ENCODE measurements around the gene HECTD4.

The HECTD4 gene

DNA sequence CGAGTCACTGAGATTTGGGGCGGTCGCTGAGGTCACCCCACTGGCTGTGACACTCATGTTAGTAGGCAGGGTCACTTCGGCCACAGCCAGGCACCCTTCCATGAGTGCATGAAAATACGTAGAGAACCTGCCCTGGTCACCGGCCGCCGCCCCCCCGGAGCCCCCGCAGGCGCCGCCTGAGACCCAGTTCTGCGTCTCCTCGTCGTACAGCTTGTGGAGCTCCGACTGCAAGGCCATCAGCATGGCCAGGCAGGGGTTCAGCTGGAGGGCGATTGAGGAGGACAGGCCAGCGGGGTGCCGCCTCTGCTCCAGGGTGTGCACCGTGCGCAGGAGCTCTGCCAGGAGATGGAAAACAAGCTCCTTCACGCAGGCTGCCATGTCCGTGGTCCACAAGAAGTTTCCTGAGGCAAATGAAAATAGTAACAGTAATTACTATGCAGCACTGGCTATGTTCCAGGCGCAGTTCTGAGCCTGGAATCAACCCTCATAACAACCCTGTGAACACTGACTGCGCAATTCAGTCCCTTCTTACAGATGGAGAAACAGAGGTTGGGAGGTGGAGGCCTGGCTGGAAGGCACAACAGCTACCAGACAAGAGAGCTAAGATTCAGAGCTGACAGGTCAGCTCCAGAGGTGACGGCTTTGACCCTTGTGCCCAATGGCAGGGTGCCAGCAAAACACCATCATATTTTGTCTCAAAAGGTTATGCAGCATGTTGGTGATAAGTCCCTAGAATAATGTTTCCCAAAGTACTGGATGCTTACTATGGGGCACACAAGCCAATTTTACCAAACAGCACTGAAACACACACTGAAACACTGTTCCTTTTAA lies 196.9 kb downstream of the HECTD4 start:
- H3K4me3 ChIP-seq (ENCODE audit: control insufficient read depth, low read depth, low read length), result no peak overlapping the region
- TF ChIP-seq, protein P1, sequence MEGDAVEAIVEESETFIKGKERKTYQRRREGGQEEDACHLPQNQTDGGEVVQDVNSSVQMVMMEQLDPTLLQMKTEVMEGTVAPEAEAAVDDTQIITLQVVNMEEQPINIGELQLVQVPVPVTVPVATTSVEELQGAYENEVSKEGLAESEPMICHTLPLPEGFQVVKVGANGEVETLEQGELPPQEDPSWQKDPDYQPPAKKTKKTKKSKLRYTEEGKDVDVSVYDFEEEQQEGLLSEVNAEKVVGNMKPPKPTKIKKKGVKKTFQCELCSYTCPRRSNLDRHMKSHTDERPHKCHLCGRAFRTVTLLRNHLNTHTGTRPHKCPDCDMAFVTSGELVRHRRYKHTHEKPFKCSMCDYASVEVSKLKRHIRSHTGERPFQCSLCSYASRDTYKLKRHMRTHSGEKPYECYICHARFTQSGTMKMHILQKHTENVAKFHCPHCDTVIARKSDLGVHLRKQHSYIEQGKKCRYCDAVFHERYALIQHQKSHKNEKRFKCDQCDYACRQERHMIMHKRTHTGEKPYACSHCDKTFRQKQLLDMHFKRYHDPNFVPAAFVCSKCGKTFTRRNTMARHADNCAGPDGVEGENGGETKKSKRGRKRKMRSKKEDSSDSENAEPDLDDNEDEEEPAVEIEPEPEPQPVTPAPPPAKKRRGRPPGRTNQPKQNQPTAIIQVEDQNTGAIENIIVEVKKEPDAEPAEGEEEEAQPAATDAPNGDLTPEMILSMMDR (conservative IDR thresholded peaks at IDR 0.05; ENCODE audit: control insufficient read depth, insufficient read depth, low read depth, low read length), result no peak
- no peak for DNase-seq (ENCODE audit: low read depth)

DNA sequence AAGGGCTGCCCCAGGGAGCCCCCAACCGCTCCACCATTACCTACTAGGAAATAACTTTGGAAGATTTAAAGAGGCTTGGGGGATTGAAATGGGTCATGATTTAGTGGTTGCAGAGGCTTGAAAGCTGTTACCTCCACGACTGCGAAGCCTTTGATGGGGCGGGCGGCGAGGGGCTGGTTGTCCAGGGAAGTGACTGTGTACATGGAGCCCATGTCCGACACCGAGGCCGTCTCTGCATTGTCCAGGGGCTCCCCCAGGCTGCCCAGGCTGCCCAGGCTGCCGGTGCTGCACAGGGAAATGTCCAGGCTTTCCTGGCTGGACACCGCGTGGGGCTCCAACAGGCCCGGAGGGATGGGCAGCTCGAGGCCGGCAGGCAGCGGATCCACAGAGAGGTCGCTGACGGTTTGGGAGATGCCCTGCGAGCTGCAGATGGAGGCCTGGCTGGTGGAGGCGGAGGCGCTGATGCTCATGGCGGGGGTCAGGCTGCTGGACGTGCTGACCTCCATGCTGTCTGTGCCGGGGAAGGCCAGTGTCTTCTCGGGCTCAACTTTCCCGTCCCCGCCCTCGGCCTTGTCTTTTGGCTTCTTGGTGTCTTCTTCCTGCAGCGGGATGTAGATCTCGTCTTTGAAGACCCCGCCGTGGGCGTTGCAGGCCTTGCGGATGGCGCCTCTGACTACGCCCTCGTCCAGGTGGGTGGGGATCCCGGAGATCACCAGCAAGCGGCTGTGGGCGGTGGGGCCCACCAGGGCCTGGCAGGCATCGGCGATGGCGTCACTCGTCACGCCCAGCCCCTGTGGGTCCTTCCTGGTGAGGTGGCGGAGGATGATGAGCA lies 198.0 kb downstream of the HECTD4 start:
- TF ChIP-seq, protein P1 (conservative IDR thresholded peaks at IDR 0.05; ENCODE audit: control insufficient read depth, insufficient read depth, low read depth, low read length), result no peak
- no peak overlapping the region for H3K4me3 ChIP-seq (ENCODE audit: control insufficient read depth, low read depth, low read length)
- DNase-seq (ENCODE audit: low read depth), result no peak

DNA sequence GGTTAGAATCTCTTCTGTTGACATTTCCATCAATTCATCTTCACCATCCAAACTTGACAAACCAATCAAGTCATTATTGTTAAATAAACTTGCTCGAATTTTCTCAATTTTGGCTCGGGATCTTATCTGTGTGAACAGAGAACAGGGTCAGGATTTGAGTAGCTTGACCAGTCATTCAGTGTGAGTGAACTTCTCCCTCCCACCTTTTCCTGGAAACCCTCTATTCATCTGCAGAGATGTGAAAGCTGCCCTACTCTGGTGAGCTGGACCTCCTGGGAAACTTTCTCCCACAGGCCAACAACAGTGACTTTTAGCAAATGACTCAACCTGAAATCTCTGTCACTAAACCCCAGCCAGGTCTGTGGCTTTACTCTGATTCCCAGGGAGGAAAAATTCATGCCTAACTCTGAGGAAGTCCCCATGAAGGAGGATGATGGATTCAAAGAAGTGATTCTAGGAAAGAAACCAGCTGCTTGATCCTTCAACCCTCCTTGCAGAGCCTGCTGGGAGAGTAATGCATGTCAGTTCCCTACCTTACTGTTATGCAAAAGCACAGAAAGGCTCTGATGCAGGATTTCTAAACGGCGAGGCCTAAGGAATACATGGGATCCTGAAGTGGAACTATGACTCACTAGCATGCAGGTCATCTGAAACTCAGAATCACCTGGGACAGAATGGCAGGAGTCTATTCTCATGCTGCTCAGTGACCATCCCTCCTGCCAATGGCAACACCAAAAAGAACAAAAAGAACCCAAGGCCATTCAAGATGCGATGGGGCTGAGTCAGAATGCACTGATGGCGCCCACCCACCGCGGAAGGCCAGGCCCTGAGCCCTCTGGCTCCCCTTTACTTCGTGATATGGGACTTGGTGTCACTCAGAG lies 198.8 kb downstream of the HECTD4 start:
- DNase-seq (ENCODE audit: low read depth), result peak; percentile 42
- TF ChIP-seq, protein P1 (conservative IDR thresholded peaks at IDR 0.05; ENCODE audit: control insufficient read depth, insufficient read depth, low read depth, low read length), result no peak

DNA sequence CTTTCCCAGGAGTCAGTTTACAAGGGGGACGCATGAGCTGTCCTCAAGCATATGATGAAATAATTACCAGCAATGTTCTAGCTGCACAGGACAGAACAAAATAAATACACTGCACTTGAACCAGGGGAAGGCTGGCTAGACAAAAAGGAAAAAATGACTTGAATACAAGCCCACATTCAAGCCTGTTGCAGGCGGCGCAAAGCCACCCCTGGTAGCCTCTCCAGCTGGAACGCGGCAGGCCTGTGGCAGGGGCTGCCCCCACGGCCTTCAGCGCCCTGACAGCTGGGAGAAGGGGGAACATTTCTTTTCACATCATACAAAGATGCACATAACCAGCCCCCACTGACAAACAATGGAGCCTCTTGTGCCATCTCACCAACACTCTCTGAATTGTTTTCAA lies 199.7 kb downstream of the HECTD4 start:
- H3K4me3 ChIP-seq (ENCODE audit: control insufficient read depth, low read depth, low read length), result no peak overlapping the region
- DNase-seq (ENCODE audit: low read depth), result peak; percentile 10
- TF ChIP-seq, protein P1 (conservative IDR thresholded peaks at IDR 0.05; ENCODE audit: control insufficient read depth, insufficient read depth, low read depth, low read length), result no peak

More for the DNA sequence above, 198.8 kb downstream of the HECTD4 start:
- H3K4me3 ChIP-seq (ENCODE audit: control insufficient read depth, low read depth, low read length), result no peak overlapping the region

DNA sequence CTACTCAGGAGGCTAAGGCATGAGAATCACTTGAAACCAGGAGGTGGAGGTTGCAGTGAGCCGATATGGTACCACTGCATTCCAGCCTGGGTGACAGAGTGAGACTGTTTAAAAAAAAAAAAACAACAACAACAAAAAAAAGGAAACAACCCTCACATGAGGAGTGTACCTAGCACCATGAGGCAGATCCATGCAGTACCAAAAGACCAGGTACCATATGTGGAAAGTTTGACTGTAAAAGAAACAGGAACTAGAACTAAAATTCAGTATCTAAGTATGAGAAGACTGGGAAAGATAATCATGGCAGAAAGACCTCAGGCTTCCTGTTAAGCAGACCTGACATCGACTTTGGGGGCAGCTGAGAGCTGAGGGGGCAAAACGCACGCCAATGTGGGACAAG lies 201.8 kb downstream of the HECTD4 start:
- TF ChIP-seq, protein P1 (conservative IDR thresholded peaks at IDR 0.05; ENCODE audit: control insufficient read depth, insufficient read depth, low read depth, low read length), result no peak
- H3K4me3 ChIP-seq (ENCODE audit: control insufficient read depth, low read depth, low read length), result no peak overlapping the region
- no peak for DNase-seq (ENCODE audit: low read depth)

DNA sequence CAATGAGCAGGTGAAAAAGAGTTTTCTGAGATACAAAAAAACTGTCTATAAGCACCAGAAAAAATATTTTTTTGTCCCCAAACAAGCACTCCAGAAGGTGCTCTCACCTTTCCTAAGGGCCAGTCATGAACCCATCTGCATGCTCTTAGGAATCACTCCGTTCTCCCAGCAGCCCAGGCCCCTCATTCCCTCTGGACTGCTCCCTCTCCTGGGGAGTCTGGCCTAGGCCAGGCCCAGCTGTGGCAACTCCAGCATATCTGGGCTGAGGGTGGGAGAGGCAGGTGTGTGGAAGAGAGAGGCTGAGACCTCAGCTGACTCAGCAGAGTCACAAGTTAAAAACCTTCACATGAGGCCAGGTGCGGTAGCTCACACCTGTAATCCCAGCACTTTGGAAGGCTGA lies 202.3 kb downstream of the HECTD4 start:
- TF ChIP-seq, protein P1 (conservative IDR thresholded peaks at IDR 0.05; ENCODE audit: control insufficient read depth, insufficient read depth, low read depth, low read length), result no peak
- H3K4me3 ChIP-seq (ENCODE audit: control insufficient read depth, low read depth, low read length), result no peak overlapping the region
- no peak for DNase-seq (ENCODE audit: low read depth)

Measured in fibroblast of mammary gland (primary cell).